HG02943 (cell line): ENCODE data around the gene F7.

Experiments
- ATAC-seq: cut with Tn5 transposase; IDR thresholded peaks from one replicate; pipeline ENCODE4 v1.9.1; 2021; ENCODE audit warnings: mild to moderate bottlenecking, low read depth, moderate library complexity; ENCODE audit not compliant: unreplicated experiment

The F7 gene

GRCh38 chr13:113116206-113116800 lies 10.7 kb downstream of the F7 start:
- no peak for ATAC-seq

- no peak for ATAC-seq
Measured at GRCh38 chr13:113116871-113117271, 11.3 kb downstream of the F7 start.

DNA sequence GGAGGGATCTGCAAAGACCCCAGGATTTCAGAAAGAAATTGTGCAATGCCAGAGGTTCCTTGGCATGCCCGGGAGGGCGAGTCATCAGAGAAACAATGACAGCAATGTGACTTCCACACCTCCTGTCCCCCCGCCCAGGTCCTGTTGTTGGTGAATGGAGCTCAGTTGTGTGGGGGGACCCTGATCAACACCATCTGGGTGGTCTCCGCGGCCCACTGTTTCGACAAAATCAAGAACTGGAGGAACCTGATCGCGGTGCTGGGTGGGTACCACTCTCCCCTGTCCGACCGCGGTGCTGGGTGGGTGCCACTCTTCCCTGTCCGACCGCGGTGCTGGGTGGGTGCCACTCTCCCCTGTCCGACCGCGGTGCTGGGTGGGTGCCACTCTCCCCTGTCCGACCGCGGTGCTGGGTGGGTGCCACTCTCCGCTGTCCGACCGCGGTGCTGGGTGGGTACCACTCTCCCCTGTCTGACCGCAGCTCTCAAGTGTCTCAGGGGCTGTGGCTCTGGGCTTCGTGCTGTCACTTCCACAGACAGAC lies 11.8 kb downstream of the F7 start:
- ATAC-seq, result no peak

- no peak for ATAC-seq
Measured at GRCh38 chr13:113117911-113118260, 12.3 kb downstream of the F7 start.

GRCh38 chr13:113118261-113119021 lies 12.8 kb downstream of the F7 start:
- ATAC-seq, result no peak

GRCh38 chr13:113119166-113119821 lies 13.7 kb downstream of the F7 start:
- no peak for ATAC-seq

DNA sequence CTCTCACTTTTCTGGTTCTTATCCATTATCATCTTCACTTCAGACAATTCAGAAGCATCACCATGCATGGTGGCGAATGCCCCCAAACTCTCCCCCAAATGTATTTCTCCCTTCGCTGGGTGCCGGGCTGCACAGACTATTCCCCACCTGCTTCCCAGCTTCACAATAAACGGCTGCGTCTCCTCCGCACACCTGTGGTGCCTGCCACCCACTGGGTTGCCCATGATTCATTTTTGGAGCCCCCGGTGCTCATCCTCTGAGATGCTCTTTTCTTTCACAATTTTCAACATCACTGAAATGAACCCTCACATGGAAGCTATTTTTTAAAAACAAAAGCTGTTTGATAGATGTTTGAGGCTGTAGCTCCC lies 14.2 kb downstream of the F7 start:
- ATAC-seq, result no peak

DNA sequence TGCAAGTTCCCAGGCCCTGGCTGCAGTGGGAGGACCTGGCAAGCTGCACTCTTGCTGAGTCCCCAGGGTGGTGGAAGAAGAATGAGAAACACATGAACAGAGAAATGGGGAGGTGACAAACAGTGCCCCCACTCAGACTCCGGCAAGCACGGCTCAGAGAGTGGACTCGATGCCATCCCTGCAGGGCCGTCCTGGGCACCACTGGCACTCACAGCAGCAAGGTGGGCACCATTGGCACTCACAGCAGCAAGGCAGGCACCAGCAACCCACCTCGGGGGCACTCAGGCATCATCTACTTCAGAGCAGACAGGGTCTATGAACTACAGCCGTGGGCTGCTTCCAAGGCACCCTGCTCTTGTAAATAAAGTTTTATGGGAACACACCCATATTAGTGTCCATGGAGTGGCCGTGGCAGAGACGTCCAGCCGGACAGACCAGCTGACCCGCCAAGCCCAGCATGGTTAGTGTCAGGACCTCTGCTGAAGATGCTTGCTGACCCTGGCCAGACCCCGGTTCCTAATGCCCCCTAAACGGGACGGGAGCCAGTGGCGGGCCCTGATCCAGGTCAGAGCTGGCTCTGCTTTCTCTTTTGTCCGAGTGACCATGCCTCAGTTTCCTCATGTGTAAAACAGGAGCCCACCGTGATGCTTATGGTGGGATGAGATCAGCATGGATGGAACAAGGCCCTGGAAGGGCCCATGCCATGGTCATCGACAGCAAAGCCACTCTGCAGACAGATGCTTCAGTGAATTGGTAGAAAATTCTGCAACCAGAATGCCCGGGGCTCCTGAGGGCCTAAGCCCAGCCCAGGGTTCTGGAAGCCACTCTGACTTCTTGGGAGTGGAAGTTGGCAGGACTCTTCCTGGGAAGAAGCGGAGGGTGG lies 14.9 kb downstream of the F7 start:
- ATAC-seq, result no peak

- ATAC-seq, result no peak
Measured at GRCh38 chr13:113121183-113121927, 15.8 kb downstream of the F7 start.

GRCh38 chr13:113121928-113122471 lies 16.4 kb downstream of the F7 start:
- no peak for ATAC-seq

- no peak for ATAC-seq
Measured at GRCh38 chr13:113122550-113123225, 17.1 kb downstream of the F7 start, which contains the start of gene F10. F10 (plus strand) TSS chr13:113122799; CDS start chr13:113122856, 57 bp downstream.

- no peak for ATAC-seq
Measured at GRCh38 chr13:113123226-113124201, 17.9 kb downstream of the F7 start.

GRCh38 chr13:113124211-113124970 lies 18.8 kb downstream of the F7 start:
- no peak for ATAC-seq

GRCh38 chr13:113125506-113126264 lies 20.1 kb downstream of the F7 start:
- ATAC-seq, result no peak

- no peak for ATAC-seq
Measured at GRCh38 chr13:113126265-113127150, 20.9 kb downstream of the F7 start.
